RWPE2 (cell line): Measurements from ENCODE around the gene PAK3.

ENCODE experiments used
- ATAC-seq: fragments of 200-7000 bp; cut with Tn5 transposase; 3 replicates; pipeline ENCODE4 v1.9.1; 2021; ENCODE audit warnings: low read depth
- DNase-seq: peaks from one replicate; pipeline ENCODE4 v3.0.0-alpha.2; 2020; ENCODE audit warnings: low spot score
- H3K27ac ChIP-seq: fragments of 450-650 bp; 2 replicates; pipeline ENCODE4 v1.5.1; 2017; ENCODE audit warnings: mild to moderate bottlenecking; ENCODE audit not compliant: poor library complexity, severe bottlenecking
- H3K27me3 ChIP-seq: fragments of 250-450 bp; sonication (Bioruptor Pico); 2 replicates; pipeline ENCODE4 v1.5.1; 2021; ENCODE audit warnings: mild to moderate bottlenecking, moderate library complexity; ENCODE audit not compliant: insufficient read depth, poor library complexity, severe bottlenecking
- H3K36me3 ChIP-seq: fragments of 250-450 bp; sonication (Bioruptor Pico); 2 replicates; pipeline ENCODE4 v1.5.1; 2020; ENCODE audit warnings: low read depth, mild to moderate bottlenecking, moderate library complexity
- H3K4me1 ChIP-seq: fragments of 250-450 bp; sonication (Bioruptor Pico); 2 replicates; pipeline ENCODE4 v1.5.1; 2021; ENCODE audit warnings: mild to moderate bottlenecking, moderate library complexity; ENCODE audit not compliant: insufficient read depth, poor library complexity, severe bottlenecking
- H3K4me3 ChIP-seq: fragments of 250-450 bp; sonication (Bioruptor Pico); 2 replicates; pipeline ENCODE4 v1.5.1; 2021; ENCODE audit warnings: mild to moderate bottlenecking, moderate library complexity; ENCODE audit not compliant: severe bottlenecking
- H3K9me3 ChIP-seq: fragments of 250-450 bp; sonication (Bioruptor Pico); 2 replicates; pipeline ENCODE4 v1.5.1; 2021; ENCODE audit warnings: mild to moderate bottlenecking, moderate library complexity; ENCODE audit not compliant: severe bottlenecking
- TF ChIP-seq, protein P1 (sequence below): fragments of 450-650 bp; IDR thresholded peaks from one replicate; pipeline ENCODE4 v1.5.1; 2017; ENCODE audit warnings: mild to moderate bottlenecking, moderate library complexity; ENCODE audit not compliant: poor library complexity, severe bottlenecking

The PAK3 gene

DNA sequence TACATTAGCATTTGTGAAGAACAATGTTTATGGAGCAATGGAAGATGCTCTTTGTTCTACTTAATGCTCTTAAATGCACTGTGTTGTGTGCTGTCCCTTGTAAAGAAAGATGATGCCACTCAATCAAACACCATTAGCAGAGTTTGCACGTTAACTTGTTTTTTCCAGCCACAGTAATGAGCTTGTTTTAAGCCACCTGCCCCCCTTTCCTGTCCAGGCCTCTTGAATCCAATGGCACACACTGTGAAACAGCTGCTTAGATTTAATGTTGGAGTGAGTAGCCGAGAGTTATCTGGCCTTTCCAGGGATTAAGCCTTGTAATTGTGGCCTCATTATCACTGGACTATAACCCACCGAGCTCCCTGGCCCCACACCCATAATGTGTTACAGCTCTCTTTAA lies 86.0 kb downstream of the PAK3 start:
- TF ChIP-seq, protein P1, sequence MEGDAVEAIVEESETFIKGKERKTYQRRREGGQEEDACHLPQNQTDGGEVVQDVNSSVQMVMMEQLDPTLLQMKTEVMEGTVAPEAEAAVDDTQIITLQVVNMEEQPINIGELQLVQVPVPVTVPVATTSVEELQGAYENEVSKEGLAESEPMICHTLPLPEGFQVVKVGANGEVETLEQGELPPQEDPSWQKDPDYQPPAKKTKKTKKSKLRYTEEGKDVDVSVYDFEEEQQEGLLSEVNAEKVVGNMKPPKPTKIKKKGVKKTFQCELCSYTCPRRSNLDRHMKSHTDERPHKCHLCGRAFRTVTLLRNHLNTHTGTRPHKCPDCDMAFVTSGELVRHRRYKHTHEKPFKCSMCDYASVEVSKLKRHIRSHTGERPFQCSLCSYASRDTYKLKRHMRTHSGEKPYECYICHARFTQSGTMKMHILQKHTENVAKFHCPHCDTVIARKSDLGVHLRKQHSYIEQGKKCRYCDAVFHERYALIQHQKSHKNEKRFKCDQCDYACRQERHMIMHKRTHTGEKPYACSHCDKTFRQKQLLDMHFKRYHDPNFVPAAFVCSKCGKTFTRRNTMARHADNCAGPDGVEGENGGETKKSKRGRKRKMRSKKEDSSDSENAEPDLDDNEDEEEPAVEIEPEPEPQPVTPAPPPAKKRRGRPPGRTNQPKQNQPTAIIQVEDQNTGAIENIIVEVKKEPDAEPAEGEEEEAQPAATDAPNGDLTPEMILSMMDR, result no peak
- H3K36me3 ChIP-seq, result no peaks in the 10 kb centered on the region
- no peak for ATAC-seq
- no peak overlapping the region for H3K4me3 ChIP-seq
- H3K9me3 ChIP-seq, result no peaks in the 10 kb centered on the region
- H3K4me1 ChIP-seq, result peaks cover 5% of the 10 kb centered on the region
- no peak for DNase-seq
- no peak overlapping the region for H3K27ac ChIP-seq
- H3K27me3 ChIP-seq, result no peaks in the 10 kb centered on the region

DNA sequence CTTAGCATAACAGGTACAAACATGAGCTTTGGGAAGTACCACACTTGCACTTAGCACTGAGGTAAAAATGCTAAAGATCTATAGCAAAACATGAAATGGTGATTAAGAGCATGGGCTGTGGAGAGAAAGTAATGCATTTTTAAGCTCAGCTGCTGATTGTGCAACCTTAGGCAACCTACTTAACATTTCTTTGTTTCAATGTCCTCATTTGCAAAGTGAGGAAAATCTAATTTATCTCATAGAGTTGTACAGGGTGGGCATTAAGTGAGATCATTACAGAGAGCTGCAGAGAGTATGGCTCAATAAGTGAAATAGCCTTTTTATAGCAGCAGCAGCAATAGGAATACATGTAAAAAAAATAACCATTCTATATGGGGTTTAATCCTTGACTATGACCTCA lies 87.0 kb downstream of the PAK3 start:
- ATAC-seq, result no peak
- no peaks in the 10 kb centered on the region for H3K27me3 ChIP-seq
- no peak overlapping the region for H3K27ac ChIP-seq
- TF ChIP-seq, protein P1, result no peak
- H3K36me3 ChIP-seq, result no peaks in the 10 kb centered on the region
- no peaks in the 10 kb centered on the region for H3K9me3 ChIP-seq
- no peak overlapping the region for H3K4me3 ChIP-seq
- peaks cover 5% of the 10 kb centered on the region for H3K4me1 ChIP-seq
- DNase-seq, result no peak

DNA sequence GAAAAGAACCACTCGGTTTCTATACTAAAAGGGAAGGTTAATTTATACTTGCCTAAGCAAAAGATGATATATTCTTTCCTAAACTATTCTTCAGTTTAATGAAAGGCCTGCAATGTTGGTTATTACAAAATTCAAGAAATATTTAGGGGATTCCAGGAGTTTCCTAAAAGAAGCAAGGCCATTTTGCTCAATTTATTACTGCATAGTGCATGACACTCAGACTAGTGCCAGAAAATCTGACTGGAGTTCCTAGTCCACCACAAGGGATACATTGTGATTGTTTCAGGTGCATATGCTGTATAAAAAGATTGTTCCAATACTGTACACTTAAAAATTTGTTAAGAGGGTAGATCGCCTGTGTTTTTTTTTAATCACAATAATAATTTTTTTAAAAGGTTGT lies 95.6 kb downstream of the PAK3 start:
- H3K4me3 ChIP-seq, result no peak overlapping the region
- H3K9me3 ChIP-seq, result no peaks in the 10 kb centered on the region
- H3K27me3 ChIP-seq, result no peaks in the 10 kb centered on the region
- H3K36me3 ChIP-seq, result no peaks in the 10 kb centered on the region
- H3K27ac ChIP-seq, result no peak overlapping the region
- ATAC-seq (no peak), DNase-seq (no peak)
- no peaks in the 10 kb centered on the region for H3K4me1 ChIP-seq
- TF ChIP-seq, protein P1, result no peak

DNA sequence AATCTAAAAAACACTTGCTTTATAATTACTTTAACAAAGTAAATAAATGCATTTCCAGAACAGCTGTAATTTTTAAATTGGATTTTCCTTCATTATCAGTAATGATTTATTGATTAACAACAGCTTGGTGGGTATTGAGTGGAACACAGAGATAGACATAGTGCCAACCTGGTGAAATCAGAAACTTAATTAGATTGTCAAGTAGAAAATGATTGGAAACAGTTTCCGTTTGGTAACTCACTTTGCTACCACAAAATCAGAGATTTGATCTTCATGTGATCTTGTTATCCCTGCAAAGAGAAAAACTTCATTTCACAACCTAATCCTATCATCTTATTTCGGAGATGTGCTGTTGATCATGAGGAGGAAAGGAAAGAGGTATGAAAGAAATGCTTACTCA lies 103.5 kb downstream of the PAK3 start:
- no peaks in the 10 kb centered on the region for H3K27me3 ChIP-seq
- TF ChIP-seq, protein P1, result no peak
- H3K36me3 ChIP-seq, result no peaks in the 10 kb centered on the region
- DNase-seq (no peak), ATAC-seq (no peak)
- H3K4me1 ChIP-seq, result no peaks in the 10 kb centered on the region
- H3K27ac ChIP-seq, result no peak overlapping the region
- no peak overlapping the region for H3K4me3 ChIP-seq
- no peaks in the 10 kb centered on the region for H3K9me3 ChIP-seq

DNA sequence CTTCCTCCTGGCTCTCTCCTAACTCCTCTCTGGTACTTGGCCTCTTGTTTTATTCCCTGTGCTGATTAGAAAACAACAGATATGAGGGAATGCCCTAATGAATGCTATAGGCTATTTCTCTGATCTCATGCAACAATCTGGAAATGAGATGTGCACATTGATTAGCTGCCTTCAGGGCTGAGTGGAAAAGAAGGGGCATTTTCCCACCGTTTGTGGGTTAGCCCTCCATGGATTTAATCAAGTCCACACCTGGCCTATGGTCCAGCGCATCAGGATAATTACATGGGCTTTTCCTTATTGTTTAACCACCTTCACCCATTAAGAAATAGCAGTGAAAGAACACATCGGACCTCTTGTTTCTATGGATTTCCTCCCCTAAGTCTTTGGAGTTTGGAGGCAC lies 104.3 kb downstream of the PAK3 start:
- H3K4me1 ChIP-seq, result no peaks in the 10 kb centered on the region
- H3K27me3 ChIP-seq, result no peaks in the 10 kb centered on the region
- H3K4me3 ChIP-seq, result no peak overlapping the region
- ATAC-seq (no peak), DNase-seq (no peak)
- H3K36me3 ChIP-seq, result no peaks in the 10 kb centered on the region
- H3K27ac ChIP-seq, result no peak overlapping the region
- H3K9me3 ChIP-seq, result no peaks in the 10 kb centered on the region
- TF ChIP-seq, protein P1, result no peak
